Measurements from ENCODE around the gene BRD8.
A peak's percentile ranks its signal among the peaks of the same experiment; 100 is the strongest.
"Not testable (repeated sequence)": the region's sequence is repeated elsewhere in the genome, so short reads cannot be mapped to it uniquely, and the experiment has no call there.

BRD8 gene

DNA sequence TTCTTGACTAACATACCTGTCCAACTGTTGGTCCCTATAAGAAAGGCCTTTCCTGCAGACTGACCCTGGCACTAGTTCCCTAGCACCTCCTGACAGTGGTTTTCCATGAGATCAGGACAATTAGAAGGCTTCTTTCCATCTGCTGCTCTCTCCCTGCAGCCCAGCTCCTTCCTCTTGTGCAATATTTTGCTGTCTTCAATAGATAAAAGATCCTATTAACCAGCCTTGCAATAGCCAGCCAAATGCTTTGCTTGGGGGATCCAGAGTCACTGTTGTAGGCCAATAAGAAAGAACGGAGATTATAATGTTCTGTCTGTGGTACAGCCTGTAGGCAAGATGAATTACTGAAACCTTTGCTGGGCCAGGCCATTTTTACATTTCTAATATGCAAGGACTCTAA, 20.8 kb downstream of the BRD8 start:
- no peak for DNase-seq (ENCODE audit: low spot score)

DNA sequence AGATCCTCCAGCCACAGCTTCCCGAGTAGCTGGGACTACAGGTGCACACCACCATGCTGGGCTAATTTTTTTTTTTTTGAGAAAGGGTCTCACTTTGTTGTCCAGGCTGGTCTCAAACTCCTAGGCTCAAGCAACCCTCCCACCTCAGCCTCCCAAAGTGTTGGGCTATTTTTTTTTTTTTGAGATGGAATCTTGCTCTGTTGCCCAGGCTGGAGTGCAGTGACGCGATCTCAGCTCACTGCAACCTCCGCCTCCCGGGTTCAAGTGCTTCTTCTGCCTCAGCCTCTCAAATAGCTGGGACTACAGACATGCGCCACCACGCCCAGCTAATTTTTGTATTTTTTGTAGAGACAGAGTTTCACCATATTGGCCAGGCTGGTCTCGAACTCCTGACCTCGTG, 22.5 kb downstream of the BRD8 start:
- not testable (repeated sequence) for DNase-seq (ENCODE audit: low spot score)

DNA sequence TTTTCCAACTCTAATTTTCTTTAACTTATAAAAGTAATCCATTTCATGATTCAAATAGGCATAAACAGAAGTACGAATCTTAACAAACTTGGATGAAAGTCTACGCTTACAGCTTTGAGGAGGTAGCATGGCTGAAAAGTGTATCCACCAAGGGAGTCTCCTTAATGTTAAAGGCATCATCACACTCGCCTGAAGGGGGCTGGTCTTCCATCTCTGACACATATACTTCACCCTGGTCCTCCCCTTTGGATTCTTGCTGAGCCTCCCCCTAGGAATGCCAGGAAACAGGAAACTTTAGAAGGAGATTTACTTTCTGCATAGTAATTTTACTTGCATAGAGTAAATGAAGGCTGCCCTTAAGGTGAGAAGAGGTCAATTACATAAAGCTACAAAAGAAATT, 28.9 kb downstream of the BRD8 start:
- peak; percentile 21 for DNase-seq (ENCODE audit: low spot score)

DNA sequence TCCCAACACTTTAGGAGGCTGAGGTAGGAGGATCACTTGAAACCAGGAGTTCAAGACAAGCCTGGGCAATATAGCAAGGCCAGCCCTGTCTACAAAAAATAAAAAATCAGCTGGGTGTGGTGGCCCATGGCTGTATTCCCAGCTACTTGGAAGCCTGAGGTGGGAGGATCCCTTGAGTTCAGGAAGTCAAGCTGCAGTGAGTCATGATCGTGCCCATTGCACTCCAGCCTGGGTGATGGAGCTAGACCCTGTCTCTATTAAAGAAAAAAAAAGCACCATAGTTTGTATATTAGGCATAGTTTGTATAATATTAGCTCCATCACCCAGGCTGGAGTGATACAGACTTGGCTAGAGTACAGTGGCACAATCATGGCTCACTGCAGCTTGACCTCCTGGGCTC, 29.6 kb downstream of the BRD8 start:
- peak; percentile 75 for DNase-seq (ENCODE audit: low spot score)

DNA sequence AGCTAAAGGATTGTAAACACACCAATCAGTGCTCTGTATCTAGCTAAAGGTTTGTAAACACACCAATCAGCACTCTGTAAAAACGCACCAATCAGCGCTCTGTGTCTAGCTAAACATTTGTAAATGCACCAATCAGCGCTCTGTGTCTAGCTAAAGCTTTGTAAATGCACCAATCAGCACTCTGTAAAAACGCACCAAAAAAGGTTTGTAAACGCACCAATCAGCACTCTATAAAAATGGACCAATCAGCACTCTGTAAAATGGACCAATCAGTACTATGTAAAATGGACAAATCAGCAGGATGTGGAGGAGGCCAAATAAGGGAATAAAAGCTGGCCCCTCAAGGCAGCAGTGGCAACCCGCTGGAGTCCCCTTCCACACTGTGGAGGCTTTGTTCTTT, 34.9 kb downstream of the BRD8 start:
- not testable (repeated sequence) for DNase-seq (ENCODE audit: low spot score)

DNA sequence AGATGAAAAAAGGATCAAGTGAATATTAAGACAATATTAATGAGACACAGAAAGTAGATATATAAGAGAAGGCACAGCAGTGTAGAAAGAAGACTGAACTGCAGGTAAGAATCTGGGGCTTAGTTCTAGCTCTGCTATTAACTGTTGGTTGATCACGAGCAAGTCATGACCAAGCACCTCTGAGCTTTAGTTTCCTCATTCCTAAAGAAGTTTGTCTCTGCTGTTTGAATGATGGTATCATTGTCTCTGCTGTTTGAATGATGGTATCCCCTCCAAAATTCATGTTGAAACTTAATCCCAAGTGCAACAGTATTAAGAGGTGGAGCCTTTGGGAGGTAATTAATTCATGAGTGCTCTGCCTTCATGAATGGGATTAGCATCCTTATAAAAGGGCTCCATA, 36.7 kb downstream of the BRD8 start:
- no peak for DNase-seq (ENCODE audit: low spot score)

DNA sequence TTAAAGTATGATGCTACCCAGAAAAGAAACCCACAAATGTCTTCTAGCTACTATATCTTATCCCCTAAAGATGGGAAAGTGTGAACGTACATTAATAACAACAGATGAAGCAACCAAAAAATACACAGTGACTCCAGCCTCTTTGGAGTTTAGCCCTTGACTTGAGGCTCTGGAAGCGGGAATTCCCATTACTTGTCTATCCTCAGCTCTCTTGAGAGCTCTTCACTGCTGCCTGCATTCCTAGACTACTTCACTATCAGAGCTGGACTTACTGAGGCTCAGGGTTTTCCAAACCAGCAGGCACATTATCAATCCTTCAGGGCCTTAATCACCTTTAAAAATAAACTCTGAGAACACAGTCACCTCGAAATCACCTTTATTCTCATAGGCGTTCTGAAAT, 38.2 kb downstream of the BRD8 start:
- DNase-seq (ENCODE audit: low spot score) = no peak

DNA sequence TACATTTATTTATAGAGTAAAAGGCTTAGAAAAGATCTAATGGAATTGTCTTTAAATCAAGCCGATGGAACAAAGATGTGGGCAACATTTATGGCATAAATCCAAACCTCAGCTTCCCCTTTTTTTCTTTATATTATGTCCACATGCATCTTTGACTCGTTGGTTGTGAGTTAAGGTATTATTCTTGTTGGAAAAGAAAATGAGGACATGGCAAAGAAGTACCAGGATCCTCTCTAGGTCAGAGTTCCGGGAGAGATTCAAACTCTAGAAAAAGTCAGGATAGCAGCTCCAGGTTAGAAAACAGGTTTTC, 38.7 kb downstream of the BRD8 start:
- no peak for DNase-seq (ENCODE audit: low spot score)

DNA sequence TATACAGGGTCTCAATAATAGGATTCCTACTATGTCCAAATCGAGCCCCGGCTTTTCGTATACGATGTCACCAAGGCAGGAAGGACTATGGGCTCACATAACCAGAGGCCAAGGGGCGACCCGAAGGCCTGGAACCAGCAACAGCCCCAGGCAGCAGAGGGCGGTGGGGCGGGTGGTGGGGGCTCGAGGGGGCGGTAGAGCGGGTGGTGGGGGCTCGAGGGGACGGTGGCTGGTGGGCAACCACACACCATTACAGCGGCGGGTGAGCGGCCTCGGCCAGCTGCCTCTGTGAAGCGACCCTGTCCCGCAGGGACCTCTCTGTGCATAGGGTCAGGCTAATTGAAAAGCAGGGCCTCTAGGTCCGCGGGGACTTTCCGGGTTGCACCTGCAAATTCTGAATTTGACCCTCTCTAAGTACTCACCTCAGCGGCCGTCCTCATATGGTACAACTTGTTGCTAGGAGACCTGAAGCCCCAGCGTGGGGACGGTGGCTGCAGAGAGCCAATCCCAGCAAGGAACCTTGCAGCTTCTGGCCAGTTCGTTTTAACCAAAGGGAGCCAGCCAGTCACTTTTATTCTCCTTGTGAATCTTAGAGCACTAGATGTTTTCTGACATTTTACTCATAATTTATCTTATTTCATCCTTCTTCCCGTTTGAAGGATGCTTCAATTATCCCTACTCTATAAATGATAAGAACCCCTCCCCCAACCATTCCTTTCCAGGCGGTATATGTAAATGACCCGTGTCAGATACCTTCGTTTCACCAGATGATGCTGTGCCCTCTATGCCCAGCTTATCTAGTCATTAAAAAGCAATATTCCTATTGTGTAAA, 39.3 kb downstream of the BRD8 start, which contains the start of gene NME5:
TSS of gene NME5 (minus strand) at position 480 of the 832 bp plus-strand sequence. CDS start 648 bp downstream, outside the sequence.
- DNase-seq (ENCODE audit: low spot score) = peak; percentile 83

DNA sequence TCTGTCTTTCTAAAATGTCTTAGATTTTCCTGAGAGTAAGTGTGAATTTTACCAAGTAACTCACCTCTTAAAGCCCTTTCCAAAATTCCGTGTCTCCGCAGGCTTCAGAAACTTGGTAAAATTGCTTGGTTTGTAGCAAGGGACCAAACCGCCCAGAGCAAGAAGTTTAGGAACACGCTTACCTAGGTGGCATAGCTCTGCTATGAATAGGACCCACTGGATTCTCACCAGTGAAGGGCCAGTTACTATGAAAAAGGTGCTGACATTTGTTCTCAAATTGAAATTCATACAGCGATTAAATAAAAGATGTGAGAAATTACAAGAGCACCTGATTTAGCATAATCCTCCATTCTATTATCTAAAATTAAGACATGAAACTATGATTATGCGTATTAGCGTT, 45.9 kb downstream of the BRD8 start:
- no peak for DNase-seq (ENCODE audit: low spot score)

DNA sequence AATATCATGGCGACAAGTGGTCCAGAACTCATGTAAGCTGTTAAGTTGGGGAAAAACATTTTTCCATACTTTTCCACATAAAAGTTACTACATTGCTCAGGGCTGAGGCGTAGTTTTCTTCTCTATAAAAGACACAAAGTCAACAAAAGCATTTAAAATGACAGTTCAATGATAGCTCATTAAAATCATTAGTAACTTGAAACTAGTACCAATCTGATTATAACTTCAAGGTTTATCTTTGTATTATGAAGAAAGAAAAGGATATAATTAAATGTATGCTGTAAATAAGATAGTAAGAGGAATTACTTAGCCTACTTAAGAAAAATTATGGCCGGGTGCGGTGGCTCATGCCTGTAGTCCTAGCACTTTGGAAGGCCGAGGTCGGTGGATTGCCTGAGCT, 49.1 kb downstream of the BRD8 start:
- no peak for DNase-seq (ENCODE audit: low spot score)

DNA sequence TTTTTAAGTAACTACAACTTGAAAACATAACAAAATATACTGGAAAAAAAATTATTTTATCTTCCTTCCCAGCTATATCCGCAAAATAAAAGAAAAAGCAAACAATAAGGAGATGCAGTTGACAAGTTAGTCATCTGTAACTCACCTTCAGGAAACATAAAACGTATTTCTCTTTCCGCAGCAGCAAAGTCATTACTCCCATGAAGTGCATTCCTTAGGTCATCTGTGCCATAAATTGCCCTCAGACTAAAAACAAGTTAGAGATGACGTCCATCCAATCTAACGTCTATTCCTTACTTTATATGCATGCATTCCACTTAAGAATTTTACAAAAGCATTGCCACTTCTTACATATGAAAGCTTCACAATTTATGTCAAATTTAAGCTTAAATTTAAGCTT, 50.1 kb downstream of the BRD8 start:
- DNase-seq (ENCODE audit: low spot score) = no peak

DNA sequence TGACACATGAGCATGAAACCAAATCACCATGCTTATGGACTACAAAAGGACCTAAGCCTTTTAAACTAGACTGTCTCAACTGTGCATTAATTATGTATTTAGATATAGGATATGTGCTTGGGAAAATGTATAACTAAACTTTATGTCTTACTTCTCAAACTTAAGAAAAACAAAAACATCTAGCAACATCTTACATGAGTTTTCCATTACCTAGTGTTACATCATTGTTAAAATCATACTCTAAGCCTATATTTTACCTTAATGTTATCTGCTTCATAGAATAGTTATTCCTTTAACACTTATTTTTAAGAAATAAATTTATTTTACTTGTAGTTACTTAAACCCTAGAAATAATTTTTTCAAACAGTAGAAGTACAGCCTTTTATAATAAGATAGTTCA, 63.2 kb downstream of the BRD8 start:
- no peak for DNase-seq (ENCODE audit: low spot score)

DNA sequence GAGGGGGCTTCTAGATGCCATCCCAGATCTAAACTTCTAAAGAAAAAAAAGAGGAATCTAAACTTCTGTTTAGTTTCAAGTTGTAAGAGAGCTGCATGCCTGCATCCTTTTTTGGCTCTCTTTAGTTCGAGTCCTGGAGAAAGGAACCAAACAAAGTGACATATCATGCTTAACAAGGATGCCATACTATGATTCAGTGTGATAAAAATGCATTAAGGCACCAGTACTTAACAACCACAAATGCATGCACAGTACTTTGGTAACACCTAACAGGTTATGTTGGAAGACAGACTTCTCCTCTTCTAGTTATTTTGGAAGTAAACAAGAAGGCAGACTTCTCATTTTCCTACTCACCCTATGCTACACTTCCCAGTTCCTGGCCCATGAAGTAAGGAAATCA, 66.5 kb downstream of the BRD8 start:
- DNase-seq (ENCODE audit: low spot score) = peak; percentile 55

DNA sequence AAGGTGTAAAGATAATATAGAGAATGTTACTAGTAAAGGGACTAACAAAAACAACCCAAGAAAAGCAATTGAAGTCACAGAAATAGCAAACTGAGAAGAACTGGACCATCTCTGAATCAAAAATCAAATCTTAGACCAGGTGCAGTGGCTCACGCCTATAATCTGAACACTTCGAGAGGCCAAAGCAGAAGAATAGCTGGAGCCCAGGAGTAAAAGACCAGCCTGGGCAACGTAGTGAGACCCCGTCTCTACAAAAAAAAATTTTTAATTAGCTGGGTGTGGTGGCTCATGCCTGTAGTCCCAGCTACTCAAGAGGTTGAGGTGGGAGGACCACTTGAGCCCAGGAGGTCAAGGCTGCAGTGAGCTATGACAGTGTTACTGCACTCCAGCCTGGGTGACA, 67.2 kb downstream of the BRD8 start:
- DNase-seq (ENCODE audit: low spot score) = no peak

DNA sequence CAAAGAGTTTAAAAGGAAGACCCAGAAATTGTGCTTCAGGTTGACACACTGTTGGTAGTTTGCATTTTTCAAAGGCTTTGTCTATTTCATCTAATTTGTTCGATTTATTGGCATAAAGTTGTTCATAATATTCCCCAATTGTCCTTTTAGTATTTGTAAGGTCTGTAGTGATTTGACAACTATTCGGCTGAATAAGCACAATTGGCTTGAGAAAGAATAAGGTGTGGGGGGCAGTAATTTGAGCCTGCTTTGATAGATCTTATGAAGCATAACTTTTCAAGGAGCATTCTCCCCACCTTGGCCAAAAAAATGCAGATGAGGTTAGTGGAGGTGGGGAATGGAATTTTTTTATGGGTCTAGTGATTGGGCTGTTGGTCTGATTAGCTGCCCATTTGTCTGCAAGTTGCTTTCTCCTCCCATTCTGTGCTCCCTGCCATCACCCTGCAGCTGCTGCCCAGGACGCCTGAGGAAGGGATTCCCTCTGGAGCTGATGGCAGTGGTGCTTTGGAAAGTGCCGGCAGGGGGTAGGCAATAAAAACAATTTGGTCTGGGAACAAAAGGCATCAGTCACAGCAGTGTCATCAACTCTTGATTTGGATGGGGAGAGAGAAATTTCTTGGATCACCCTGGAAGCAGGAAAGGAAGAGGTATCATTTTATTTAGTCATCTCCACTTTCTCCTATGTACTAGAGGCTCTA, 68.0 kb downstream of the BRD8 start:
- no peak for DNase-seq (ENCODE audit: low spot score)

DNA sequence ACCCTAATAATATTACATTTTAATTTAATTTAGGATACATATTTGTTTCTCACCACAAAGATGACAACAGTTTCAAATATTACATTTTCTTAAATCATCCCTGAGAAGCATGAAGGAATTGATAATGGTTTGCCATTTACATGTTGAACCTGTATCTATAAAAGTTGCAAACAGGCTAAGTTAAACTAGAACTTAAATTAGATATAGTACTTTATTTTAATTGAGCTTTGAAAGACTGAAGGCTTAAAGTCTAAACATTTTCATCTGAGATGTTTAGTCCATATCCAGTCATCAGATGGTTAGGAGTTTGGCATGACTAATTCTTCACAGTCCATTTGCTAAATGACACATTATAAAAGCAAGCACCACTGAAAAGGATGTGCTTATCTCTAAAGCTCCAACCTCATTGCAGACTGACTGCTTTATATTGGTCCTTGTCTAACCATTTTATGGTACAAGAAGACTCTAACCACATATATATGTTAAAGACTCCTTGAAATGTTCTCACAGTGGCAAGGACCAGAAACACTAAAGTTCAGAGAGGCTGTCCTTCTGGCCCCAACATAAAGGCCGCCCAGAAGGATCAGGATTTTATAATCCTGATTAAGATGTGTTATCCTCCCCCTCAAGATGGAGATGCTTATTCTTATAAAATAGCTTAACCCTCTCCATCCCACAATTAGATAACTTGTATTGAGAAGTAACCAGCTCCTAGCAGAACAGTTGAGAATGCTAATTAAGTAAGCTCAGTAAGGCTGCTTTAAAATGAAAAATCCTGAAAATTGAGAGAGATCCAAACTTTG, 68.8 kb downstream of the BRD8 start:
- peak; percentile 61 for DNase-seq (ENCODE audit: low spot score)

DNA sequence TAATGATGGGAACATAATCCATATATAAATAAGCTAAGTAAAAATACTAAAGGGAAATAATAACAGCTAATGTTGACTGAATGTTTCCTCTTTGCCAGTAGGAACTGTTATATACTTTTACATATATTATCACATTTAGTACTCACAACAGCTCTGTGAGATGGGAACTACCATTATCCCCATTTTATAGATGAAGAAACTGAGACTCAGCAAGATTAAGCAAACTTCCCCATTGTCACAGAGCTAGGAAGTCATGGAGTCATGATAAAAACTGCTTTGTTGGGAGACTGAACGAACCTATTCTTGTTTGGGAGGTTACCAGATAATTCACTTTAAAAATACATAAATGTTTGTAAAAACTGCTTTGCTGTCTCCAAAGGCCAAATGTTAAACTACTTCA, 71.2 kb downstream of the BRD8 start:
- DNase-seq (ENCODE audit: low spot score) = no peak

DNA sequence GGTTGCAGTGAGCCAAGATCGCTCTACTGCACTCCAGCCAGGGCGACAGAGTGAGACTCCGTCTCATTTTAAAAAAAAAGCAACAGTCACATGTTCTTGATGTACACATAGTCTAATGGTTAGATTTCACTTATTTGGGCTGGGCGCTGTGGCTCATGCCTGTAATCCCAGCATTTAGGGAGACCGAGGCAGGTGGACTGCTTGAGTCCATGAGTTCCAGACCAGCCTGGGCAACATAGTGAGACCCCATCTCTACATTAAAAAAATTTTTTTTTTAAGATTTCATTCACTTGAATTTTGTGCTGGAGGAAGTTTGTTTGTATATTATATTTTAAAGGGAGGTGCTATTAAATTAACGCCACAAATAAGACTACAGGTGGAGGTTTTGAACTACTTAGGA, 72.7 kb downstream of the BRD8 start:
- DNase-seq (ENCODE audit: low spot score) = no peak

DNA sequence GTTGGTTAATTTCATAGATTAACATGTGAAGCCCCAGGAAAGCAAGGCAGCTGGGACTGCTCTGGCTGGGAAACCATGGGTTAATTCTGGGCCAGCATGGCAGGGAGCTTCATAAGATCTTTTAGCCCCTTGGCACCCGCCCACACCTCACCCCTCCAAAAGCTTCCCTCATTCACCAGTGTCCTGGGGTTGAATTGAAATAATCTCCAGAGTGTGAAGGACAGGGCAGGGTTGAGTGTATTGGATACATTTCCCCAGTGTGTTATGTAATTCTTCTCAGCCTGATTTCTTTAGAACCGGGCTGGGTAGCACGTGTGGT, 75.2 kb downstream of the BRD8 start:
- no peak for DNase-seq (ENCODE audit: low spot score)

DNA sequence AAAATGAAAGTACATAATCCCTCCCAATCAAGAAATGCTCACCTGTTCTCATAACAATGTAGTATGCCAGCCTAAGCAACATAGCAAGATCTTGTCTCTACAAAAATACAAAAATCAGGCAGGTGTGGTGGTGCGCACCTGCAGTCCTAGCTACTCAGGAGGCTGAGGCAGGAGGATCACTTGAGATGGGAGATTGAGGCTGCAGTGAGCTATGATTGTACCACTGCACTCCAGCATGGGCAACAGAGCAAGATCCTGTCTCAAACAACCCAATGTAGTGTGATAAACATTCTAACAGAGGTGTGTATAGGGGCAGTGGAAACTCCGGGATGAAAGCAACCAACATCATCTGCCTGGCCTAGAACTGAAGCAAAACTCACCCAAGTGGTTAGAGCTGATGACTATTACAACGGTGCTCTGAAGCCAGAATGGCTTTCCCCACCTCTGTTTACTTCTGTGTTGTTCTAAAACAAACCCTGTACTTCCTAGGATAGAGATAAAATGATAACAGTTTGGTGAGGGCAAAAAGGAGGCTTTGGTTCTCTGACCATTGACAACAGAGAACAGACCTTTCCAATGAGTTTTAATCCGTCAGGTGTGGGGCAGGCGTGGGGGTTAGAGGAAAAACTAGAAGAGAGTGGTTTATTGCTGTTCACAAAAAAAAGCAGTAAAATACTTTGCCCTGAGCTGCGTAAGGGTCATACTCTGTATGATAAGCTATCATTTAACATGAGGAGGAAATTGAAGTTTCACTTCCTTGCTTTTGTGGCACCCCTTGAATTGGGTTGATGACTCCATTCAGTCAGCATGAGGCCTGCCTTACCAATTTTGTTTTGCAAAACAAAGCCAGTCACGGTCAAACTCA, 75.7 kb downstream of the BRD8 start:
- DNase-seq (ENCODE audit: low spot score) = no peak

Measured in kidney tubule cell (primary cell).